GM12878 (cell line): ENCODE results near the gene MTFMT. TPM values are rescaled to one million over a fixed set of nuclear protein-coding genes. Genes with fewer than 3 reads are reported as not detected.

ENCODE experiments used
- CTCF ChIP-seq, 3 experiments: IDR thresholded peaks in 2 of 3; conservative IDR thresholded peaks in 1 of 3; 2 replicates each; pipeline ENCODE4 v1.5.1; 2011; ENCODE audit warnings: low read depth in 3 of 3, low read length in 3 of 3, mild to moderate bottlenecking in 3 of 3, control low read depth in 2 of 3, moderate library complexity in 2 of 3, inconsistent platforms in 1 of 3, mixed read lengths in 1 of 3; ENCODE audit not compliant: control insufficient read depth in 2 of 3, insufficient read depth in 1 of 3; ENCODE audit errors: extremely low read depth in 1 of 3
- FOXK2 ChIP-seq: fragments of 450-650 bp; IDR thresholded peaks from 2 replicates; pipeline ENCODE4 v1.6.1; 2017; ENCODE audit warnings: mild to moderate bottlenecking, moderate library complexity
- HSF1 ChIP-seq: fragments of 150-350 bp; IDR thresholded peaks from 2 replicates; pipeline ENCODE4 v1.6.1; 2014; ENCODE audit warnings: mild to moderate bottlenecking, low read depth, low read length
- PKNOX1 ChIP-seq: fragments of 450-650 bp; IDR thresholded peaks from 2 replicates; pipeline ENCODE4 v1.6.1; 2016; ENCODE audit warnings: mild to moderate bottlenecking
- PML ChIP-seq: IDR thresholded peaks from 2 replicates; pipeline ENCODE4 v1.6.1; 2012; ENCODE audit warnings: low read length, inconsistent platforms
- RCOR1 ChIP-seq: conservative IDR thresholded peaks from 2 replicates; pipeline ENCODE4 v1.6.1; 2012; ENCODE audit warnings: low read depth, low read length, improper control_type of control experiment
- SMARCA5 ChIP-seq: fragments of 450-650 bp; IDR thresholded peaks from 2 replicates; pipeline ENCODE4 v1.6.1; 2017; ENCODE audit warnings: mild to moderate bottlenecking
- TCF12 ChIP-seq: IDR thresholded peaks from 2 replicates; pipeline ENCODE4 v1.6.1; 2011; ENCODE audit warnings: low read depth, mild to moderate bottlenecking, low read length
- polyA plus RNA-seq, 11 experiments: library from polyadenylated mRNA; depleted of rRNA in 4 of 11; unstranded in 6 of 11; stranded (reverse) in 5 of 11; fragments of >200 nt; fragmentation: Nextera tagmentation in 4 of 11; fragmentation: Illumina TruSeq in 1 of 11; extraction: Ambion mirVana in 4 of 11; extraction: Trizol in 1 of 11; gene quantifications; 1 replicate in 1 of 11; 2 replicates in 10 of 11; pipeline versions ENCODE4 v1.2.1 to v1.2.3, GENCODE V29; 2011 to 2016; ENCODE audit warnings: inconsistent platforms in 2 of 11, missing spikeins in 2 of 11, low read depth in 1 of 11
- total RNA-seq, 4 experiments: library from RNA; depleted of rRNA in 3 of 4; stranded (reverse); fragments of >200 nt in 3 of 4; fragmentation: Illumina TruSeq in 1 of 4; extraction: Trizol in 1 of 4; gene quantifications; 2 replicates each; pipeline versions ENCODE4 v1.2.1 to v1.2.3, GENCODE V29; 2013 to 2021

MTFMT gene
- total and polyA plus RNA-seq, 10 of the 15 experiments (the other 5 are each of a cell fraction or from before 2014, with no cell fraction given): 1.7 to 29.8 (median 17.4) TPM

GRCh38 chr15:65059369-65059750 is 29.9 kb upstream of the MTFMT start (continued):
- TF ChIP-seq SMARCA5 (no peak), PML (no peak), RCOR1 (no peak), HSF1 (no peak), CTCF (IDR thresholded peaks at IDR 0.05 in 2 of 3, conservative IDR thresholded peaks at IDR 0.05 in 1 of 3; ENCODE audit: control insufficient read depth in 2 of 3, extremely low read depth in 1 of 3, insufficient read depth in 1 of 3, low read depth in 3 of 3, low read length in 3 of 3) (no peak), TCF12 (no peak), FOXK2 (no peak), PKNOX1 (no peak)
